HG02970 (cell line): ENCODE data around the gene ABCD4.
A peak's percentile ranks its signal among the peaks of the same experiment; 100 is the strongest.
"Not testable (repeated sequence)": the region's sequence is repeated elsewhere in the genome, so short reads cannot be mapped to it uniquely, and the experiment has no call there.

Experiments used
- ATAC-seq: cut with Tn5 transposase; IDR thresholded peaks from one replicate; pipeline ENCODE4 v1.9.1; 2021; ENCODE audit warnings: mild to moderate bottlenecking, moderate library complexity, moderate number of reproducible peaks; ENCODE audit not compliant: unreplicated experiment, low FRiP score

ABCD4 gene

DNA sequence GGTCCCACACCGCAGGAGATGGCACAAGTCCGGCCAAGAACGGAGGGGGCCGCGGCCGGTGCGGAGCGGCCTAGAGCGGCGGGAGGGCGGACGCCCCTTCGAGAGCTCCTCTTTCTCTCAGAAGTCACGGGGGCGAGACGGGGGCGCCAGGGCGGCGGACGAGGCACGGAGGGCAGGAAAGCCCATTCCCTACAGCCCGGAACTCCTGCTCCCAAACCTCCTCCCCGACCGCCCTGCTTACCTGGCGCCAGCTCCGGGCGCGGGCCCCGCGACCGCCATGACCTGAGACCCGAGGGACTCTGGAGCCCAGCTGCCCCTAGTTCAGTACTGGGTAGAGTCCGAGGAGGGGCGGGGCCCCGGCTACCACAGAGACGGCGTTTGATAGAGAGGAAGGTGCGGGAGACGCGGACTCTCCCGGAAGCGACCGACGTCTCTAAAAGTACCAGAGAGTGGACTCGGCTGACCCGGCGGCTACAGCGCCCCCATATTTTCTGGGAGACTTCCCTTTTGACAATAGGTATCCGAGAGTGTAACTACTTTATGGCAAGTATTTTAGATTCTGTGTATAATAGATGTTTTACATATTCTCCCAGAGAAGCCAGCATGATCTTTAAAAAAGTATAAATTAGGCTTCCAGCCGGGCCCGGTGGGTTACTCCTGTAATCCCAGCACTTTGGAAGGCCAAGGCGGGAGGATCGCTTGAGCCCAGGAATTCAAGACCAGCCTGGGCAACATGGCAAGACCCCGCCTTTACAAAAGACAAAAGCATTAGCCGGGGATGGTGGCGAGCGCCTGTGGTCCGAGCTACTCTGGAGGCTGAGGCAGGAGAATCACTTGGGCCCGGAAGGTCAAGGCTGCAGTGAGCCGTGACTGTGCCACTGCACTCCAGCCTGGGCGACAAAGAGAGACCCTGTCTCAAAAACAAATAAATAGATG lies at the start of gene ABCD4:
TSS of gene ABCD4 (minus strand) at position 301 of the 936 bp plus-strand sequence. CDS start at position 279, 22 bp downstream.
- peak; percentile 86 for ATAC-seq

DNA sequence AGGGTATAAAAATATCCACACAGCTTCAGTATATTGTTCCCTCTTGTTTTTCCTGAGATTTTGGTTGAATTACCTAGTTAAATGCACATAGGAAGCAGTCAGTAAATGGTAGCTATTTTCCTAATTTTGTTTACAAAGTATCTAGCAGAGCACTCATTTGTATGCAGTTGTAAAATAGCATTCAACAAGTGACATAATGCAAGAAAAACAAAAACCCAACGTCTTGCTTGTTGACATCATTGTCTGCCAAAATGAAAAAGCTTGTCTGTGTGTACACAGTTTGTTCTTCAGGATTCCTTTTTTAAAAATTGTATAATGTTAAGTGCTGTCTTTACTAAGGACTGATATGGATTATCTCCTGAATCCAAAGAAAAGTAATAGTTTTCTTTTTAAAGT lies 48.2 kb upstream of the ABCD4 start:
- ATAC-seq: no peak

DNA sequence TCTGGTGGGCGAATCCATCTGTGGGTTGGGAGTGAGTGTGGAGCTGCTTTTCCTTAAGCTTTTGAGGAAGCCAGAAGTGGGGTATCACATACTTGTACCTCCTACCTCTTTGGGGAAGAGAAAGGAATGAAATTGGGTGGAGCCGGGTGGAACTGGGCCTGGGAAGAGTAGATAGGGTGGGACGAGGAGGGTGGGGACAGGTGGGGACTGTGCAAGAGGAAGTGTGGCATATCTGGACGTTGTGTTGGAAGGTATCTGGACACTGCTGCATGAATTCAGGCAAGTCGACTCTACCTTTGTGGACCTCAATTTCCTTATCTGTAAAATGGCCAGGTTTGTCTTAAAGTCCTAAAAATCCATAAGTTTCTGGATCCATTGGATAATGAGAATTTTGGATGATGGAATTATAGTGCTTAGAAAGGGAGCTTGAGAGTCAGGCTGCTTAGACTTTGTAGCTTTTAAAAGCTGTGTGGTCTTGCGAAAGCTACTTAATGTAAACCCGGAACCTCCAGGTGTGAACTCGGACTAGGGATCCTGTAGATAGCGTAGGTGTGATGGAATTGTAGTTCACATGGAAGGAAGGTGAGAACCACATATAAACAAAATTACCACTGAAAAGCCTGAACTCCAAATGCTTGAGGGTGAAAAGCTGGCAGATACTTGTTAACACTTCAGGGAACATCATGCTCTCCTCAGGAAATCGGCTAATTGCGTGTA lies 47.6 kb upstream of the ABCD4 start:
- ATAC-seq: no peak

DNA sequence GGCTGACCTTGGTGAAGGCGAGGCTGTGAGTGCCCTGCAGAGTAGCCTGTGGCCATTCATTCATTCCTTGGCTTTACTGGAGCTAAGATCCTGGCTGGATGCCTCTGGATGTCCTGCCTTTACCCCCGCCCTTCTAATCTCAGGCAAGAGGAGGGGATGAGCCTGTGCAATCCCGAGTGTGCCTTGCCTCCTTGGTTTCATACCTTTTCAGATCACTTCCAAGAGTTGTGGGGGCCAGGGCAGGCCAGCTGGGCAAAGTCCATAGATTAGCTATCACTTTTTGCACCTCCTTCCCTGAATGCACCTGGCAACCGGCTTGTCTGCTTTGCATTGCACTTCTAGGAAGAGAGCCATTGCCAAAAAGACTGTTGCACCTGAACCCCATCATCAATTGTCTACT lies 47.0 kb upstream of the ABCD4 start:
- no peak for ATAC-seq

DNA sequence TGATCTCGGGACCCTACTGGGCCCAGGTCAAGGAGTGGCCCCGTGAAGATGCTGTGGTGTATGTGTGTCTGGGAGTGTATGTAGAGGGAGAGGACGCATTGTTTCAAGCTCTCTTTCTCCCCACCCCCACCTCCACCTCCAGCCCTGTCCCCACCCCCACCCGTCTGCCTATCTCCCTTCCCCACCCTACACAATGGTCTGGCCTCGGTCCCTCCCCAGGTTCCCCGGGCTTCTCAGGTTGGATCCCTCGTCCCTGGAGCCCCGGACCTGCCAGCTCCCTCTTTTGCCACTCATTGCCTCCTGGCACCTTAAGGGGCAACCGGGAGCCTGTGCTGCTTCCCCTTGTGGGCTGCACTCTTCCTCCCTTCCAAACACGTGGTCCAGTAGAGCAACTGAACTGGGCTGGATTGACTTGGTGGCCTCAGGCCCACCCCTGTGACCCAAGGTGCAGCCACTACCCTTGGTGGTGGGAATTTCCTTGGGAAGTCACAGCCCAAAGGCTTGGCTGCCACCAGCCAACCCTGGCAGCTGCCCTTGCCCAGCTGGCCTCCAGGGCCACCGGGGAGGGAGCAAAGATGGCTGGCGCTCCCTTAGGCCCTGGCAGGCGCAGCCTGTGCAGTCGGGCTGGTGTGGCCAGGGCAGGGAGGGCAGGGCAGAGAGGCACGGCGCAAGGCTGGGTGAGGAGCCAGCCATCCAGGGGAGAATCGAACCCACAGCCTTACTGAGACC lies 46.2 kb upstream of the ABCD4 start:
- ATAC-seq: no peak

DNA sequence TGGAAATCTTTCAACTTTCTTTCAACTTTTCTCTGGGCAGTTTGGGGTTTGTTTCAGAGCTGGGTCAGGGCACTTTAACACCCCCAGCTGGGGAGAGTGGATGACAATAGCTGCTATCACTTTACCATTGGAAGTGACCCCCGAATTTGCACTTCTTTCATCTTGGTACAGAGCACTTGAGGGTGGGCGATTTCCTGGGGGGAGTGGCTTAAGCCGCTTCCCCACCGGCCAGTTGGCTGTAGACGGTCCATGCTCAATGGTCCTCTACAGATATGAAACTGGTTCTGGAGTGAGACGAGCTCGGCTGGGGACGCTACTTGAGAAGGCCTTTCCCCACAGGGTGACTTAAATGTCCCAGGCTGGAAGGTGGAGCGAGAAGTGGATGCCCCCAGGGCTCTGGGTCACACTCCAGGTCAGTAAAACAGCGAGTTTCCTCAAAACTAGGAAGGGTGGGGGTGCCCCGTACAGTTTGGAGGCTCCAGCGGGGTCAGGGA lies 45.6 kb upstream of the ABCD4 start, which contains the start of gene VRTN:
TSS of gene VRTN (plus strand) at position 231 of the 494 bp plus-strand sequence. CDS start 8,313 bp downstream, outside the sequence.
- no peak for ATAC-seq

DNA sequence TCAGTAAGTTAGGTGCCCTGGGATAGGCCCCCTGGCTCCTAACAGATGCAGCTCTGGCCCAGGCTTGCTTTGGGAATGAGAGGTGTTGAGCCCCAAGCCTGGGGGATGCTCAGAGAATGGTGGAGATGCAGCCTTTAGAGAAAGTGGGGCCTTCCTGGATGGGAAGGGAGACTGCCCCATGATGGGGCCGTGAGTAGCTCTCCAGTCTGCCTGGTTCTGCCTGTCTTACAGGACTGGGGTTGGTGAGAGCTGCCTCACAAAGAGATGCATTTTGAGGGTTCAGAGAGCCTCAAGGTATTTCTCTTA lies 45.0 kb upstream of the ABCD4 start:
- no peak for ATAC-seq

DNA sequence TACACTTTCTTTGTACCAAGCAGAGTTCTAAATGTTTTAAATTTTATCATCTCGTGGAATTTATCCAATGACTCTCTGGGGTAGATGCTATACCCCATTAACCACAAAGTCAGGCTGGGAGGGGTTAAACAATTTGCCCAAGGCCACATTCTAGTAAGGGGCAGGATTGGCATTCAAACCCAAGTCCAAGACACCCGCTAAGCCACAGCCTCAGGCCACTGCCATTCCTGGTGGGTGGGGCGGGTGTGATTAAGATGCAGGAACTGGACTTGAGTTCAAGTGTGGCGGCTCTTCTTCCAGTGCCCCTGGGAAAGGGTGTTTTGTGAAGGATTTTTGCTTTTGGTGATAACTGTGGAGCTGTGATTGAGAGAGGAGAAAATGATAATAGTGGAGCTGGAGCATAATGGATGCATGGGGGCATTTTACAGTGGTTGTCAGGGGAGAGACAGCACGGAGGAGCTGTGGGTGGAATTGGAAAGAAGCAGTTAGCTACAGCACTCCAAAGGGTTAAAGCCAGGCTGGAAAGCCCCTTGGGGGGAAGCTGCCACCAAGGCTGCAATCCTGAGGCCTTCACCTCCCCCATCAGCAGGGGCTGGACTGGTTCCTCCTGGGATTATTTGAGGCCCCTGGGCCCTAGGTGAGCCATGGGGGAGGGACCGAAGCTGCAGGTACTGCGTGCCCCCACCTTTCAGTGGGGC lies 44.5 kb upstream of the ABCD4 start:
- ATAC-seq: no peak

DNA sequence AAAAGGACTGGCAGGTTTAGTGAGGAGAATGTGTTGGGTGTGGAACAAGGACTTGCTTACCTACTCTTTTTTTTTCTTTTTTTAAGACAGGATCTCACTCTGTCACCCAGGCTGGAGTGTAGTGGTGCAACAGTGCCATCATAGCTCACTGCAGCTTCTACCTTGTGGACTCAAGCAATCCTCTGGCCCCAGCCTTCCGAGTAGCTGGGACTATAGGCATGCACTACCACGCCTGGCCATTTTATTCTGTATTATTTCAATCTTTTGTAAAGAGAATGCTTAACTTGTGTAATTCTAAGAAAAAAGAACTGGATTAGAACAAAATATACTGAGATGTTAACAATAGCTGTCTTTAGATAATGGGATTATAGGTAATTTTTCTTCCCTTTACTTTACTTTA lies 43.6 kb upstream of the ABCD4 start:
- no peak for ATAC-seq

DNA sequence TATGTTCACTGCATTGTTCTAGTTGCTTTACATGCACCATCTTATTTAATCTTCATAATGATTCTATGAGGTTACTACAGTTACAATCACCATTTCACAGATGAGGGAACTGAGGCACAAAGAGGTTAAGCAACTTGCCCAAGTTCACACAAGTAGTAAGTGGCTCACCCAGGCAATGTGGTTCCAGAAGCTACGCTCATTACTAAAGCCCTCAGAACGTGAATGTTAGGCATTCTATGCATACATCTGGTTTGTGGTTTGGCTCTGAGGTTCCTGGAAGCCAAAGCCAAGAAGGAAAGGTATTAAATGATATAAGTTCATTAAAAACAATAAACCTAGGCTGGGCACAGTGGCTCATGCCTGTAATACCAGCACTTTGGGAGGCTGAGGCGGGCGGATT lies 31.2 kb upstream of the ABCD4 start:
- no peak for ATAC-seq

DNA sequence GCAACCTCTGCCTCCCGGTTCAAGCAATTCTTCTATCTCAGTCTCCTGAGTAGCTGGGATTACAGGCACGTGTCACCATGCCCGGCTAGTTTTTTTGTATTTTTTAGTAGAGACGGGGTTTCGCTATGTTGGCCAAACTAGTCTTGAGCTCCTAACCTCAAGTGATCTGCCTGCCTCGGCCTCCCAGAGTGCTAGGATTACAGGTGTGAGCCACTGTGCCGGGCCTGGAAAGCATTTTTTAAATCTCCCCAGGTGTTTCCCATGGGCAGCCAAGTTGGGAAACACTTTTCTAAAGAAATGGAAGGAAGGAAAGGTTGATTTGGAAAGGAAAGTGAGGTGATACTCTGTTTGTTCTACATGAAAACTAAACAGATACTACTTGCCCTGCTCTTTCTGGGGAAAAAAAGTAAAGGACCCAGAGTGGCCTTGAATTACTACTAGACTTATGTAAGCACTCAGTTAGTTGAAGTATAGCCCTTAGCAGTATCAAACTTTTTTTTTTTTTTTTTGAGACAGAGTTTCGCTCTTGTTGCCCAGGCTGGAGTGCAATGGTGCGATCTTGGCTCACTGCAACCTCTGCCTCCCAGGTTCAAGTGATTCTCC lies 27.3 kb upstream of the ABCD4 start:
- ATAC-seq: not testable (repeated sequence)

DNA sequence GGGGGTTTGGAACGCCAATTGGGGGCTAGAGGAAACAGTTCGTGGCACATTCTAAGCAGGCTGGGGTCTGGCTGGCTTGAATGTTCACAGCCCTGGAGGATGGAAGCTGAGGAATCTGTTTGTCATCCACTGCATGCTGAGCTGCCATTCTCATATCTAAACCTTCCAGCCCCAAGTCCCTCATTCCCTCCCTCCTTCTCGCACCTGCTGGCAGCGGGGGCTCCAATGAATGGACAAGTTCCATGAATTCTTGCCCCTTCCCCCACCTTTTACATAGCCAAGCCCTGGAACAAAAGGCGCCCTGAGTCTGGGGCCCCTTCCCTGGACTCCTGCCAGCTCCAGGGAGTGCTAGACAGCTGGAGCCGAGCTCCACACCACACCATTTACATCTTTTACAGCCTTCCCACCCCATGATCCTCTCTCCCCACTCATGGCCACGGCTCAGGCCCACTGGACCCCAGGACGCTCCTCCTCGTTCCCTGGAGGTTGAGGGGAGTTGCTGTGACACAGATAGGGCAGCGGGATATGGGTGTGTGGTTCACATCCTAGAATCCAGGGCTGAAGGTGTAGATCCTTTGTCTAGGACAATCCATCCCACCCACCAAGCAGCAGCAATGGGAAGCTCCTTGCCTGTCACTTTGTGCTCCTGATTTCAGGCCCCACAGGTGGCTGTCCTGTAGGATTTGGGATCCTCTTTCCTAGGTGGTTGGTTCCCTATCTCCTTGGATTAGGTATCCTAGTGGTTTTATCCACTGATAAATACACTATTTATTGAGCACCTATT lies 23.8 kb upstream of the ABCD4 start:
- ATAC-seq: no peak

DNA sequence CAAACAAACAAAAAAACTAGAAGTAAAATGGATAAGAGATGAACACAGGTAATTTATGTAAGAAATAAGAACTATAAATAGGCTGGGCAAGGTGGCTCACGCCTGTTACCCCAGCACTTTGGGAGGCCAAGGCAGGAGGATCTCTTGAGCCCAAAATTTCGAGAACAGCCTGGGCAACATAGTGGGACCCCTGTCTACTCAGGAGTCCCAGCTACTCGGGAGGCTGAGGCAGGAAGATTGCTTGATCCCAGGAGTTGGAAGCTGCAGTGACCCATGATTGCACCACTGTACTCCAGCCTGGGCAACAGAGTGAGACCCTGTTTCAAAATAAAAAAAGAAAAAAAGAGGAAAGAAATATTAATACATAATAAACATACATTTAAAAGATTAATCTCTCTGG lies 22.7 kb upstream of the ABCD4 start:
- no peak for ATAC-seq

DNA sequence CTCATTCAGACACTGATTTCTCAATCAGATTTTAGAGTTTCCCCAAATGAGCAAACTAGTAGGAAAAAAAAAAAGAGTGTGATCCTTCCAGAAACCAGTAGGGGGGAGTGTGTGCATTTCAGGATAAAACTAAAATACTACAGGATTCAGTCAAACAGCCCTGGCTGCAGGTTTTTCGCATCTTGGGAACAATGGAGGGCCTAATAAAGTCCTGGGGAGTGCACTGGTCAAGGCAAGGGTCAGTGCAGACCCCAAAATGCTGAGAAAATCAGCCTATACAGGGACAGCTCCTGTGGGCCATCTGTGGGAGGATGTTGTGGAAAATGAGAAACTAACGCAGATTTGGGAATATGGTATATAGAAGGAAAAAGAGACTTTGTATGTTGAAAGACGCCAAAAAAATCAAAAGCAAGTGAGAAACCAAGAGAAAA lies 22.2 kb upstream of the ABCD4 start:
- no peak for ATAC-seq

DNA sequence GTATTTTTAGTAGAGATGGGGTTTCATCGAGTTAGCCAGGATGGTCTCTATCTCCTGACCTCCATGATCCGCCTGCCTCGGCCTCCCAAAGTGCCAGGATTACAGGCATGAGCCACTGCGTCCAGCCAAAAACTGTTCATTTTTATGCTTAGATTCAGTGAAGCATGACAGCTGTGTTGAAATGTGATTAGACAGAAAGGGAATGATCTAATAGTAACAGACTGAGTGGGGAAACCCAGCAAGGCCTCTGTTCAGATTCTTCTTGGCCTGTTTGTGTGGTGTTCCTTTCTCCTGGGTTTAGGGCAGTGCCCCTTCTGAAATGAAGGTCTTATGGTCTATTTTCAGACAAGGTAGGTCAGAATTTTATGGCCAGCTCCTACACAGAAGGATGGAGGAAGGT lies 11.8 kb upstream of the ABCD4 start:
- ATAC-seq: no peak

DNA sequence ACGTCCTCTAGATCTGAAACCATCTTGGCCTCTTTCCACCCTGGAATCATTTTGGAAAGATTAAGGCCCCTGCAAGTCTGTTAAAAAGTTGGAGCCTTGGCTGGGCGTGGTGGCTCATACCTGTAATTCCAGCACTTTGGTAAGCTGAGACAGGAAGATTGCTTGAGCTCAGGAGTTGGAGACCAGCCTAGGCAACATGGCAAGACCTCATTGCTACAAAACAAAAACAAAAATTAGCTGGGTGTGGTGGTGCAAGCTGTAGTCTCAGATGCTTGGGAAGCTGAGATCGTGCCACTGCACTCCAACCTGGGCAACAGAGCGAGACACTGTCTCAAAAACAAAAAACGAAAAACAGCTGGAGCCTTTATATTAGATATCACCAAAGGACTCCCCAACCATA lies 10.9 kb upstream of the ABCD4 start:
- ATAC-seq: no peak

DNA sequence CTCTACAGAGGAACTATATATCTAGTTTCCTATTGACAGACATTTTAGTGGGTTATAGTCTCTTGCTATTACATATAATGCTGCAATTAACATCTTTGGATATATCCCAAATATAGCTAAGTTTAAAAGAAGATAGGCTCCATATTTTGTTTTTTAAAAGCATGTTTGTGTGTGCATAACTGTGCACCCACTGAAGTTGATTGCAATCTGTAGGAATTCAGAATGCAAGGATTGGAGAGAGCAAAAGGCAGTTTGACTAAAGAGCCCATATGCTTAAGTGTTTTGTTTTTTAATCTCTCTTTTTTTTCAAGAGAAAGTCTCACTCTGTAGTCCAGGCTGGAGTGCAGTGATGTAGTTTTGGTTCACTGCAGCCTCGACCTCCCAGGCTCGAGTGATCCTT lies 9.4 kb upstream of the ABCD4 start:
- ATAC-seq: no peak

DNA sequence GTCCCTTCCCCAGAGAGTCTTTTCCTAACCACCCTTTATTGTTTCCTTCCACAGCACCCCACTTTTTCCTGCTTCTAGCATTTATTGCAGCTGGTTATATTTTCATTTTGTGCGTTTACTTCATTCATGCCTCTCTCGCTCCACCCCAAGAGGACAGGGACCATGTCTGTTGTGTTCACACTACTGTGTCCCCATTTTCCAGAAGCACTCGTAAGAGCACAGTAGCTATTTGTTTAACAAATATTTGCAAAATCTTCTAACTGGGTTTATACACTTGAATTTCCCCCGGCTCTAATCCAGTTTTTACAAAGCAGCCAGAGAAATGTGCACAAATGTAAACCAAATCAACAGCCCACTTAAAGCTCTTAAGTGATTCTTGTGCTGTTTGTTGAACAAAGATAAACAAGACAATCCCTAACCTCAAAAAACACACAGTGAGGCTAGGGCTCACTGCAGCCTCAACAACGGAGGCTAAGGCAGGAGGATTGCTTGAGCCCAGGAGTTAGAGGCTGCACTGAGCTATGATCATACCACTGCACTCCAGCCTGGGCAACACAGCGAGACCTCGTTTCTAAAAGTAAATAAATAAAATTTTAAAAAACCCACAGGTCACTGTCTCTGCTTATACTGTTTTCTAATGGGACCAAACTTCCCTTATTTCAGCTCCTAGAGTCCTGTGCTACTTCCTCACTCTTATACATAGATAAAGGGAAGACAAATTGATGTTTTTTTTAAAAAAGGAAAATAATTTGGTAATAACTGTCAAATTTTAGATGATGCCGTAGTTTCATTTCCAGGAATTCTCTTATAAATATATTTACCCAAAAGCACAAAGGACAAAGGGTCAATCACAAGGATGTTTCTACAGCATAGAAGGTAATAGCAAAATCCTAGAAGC lies 6.6 kb upstream of the ABCD4 start:
- ATAC-seq: no peak
